Adrenal gland (tissue), 12 donors: ENCODE measurements around the gene CACNA1E. TPM values are rescaled to one million over a fixed set of nuclear protein-coding genes. Genes with fewer than 3 reads are reported as not detected.

ENCODE experiments used
- DNase-seq, 7 donors: peaks; one replicate each; pipeline ENCODE4 v3.0.0-alpha.2; 2019 to 2020
- H3K27ac ChIP-seq, 5 donors: fragments of 200-600 bp; sonication (generic) in 4 of 5; 1 replicate in 3 of 5; 2 replicates in 2 of 5; pipeline versions ENCODE4 v1.5.1 to v1.8.0; 2016 to 2020; ENCODE audit warnings: mild to moderate bottlenecking in 1 of 5
- H3K27me3 ChIP-seq: fragments of 200-600 bp; 2 replicates; pipeline ENCODE4 v1.8.0; 2021
- H3K36me3 ChIP-seq, 2 donors: fragments of 200-600 bp; replicated peaks in 1 of 2; 1 replicate in 1 of 2; 2 replicates in 1 of 2; pipeline versions ENCODE4 v1.5.1 to v1.8.0; 2018 to 2022
- H3K4me1 ChIP-seq, 2 donors: fragments of 200-600 bp; replicated peaks in 1 of 2; 1 replicate in 1 of 2; 2 replicates in 1 of 2; pipeline versions ENCODE4 v1.5.1 to v1.8.0; 2018 to 2021
- H3K4me3 ChIP-seq, 4 donors: fragments of 200-600 bp; sonication (generic) in 3 of 4; one replicate each; pipeline ENCODE4 v1.5.1; 2016 to 2018
- H3K9me3 ChIP-seq, 3 donors: fragments of 200-600 bp; sonication (generic) in 1 of 3; replicated peaks in 1 of 3; 1 replicate in 2 of 3; 2 replicates in 1 of 3; pipeline versions ENCODE4 v1.5.1 to v1.8.0; 2016 to 2021
- POLR2A ChIP-seq, 2 donors: fragments of 450-650 bp; IDR thresholded peaks; one replicate each; pipeline ENCODE4 v1.6.1; 2017; ENCODE audit warnings: antibody characterized with exemption in 2 of 2, mild to moderate bottlenecking in 2 of 2, moderate library complexity in 1 of 2
- WGBS, 4 donors: extraction: QIAGEN DNeasy Blood & Tissue Kit in 2 of 4; methylation state at CpG; one replicate each; pipeline versions ENCODE4 v1.1.5 to v1.1.7; 2013 to 2017; 5-methylcytosine and 5-hydroxymethylcytosine counted together
- intact Hi-C, 2 donors: fragments of 100-400 bp; cut with DNase I; formaldehyde crosslinking; loops; one replicate each; pipeline versions ENCODE4 v1.14.1 to v1.15.0; 2022 to 2023
- polyA plus RNA-seq, 3 donors: library from polyadenylated mRNA; stranded (reverse); fragments of 200-250 nt in 2 of 3; fragments of 350-450 nt in 1 of 3; fragmentation: Illumina TruSeq in 1 of 3; extraction: RNeasy Lipid Tissue Mini Kit (QIAGEN cat#74804) in 1 of 3; gene quantifications; one replicate each; pipeline ENCODE4 v1.2.3, GENCODE V29; 2013 to 2014
- total RNA-seq, 9 donors: library from RNA; depleted of rRNA in 4 of 9; stranded (reverse); fragments of >200 nt in 4 of 9; fragments of 120-200 nt in 1 of 9; fragmentation: NEBNext Ultra II Directional in 1 of 9; extraction: Animal tissue kit (Norgen Biotek cat#: 25700) in 1 of 9; gene quantifications; one replicate each; pipeline versions ENCODE4 v1.1.0 to v1.2.4, GENCODE V29; 2013 to 2023
- TF ChIP-seq, protein P1 (sequence below), 6 experiments: fragments of 450-650 bp in 4 of 6; fragments of 200-600 bp in 2 of 6; sonication (generic) in 1 of 6; IDR thresholded peaks; 1 replicate in 5 of 6; 2 replicates in 1 of 6; pipeline versions ENCODE4 v1.5.1 to v1.8.0; 2016 to 2021; ENCODE audit warnings: antibody characterized with exemption in 6 of 6, mild to moderate bottlenecking in 2 of 6, moderate library complexity in 1 of 6
- donor health status: healthy with polysubstance abuse.
- donor health status: Bipolar disorder and iron deficiency.
- donor health status: DM: yes; HTN: yes; CAD: no.
- donor health status: DM: no; HTN: no; CAD: no.
- donor health status: DM: no; HTN: no; CAD: no.
- donor health status: DM: yes; HTN: yes; CAD: no.

The CACNA1E gene
- total and polyA plus RNA-seq, 12 donors = 0.08 to 3.2 (median 1.3) TPM; not detected in 3

DNA sequence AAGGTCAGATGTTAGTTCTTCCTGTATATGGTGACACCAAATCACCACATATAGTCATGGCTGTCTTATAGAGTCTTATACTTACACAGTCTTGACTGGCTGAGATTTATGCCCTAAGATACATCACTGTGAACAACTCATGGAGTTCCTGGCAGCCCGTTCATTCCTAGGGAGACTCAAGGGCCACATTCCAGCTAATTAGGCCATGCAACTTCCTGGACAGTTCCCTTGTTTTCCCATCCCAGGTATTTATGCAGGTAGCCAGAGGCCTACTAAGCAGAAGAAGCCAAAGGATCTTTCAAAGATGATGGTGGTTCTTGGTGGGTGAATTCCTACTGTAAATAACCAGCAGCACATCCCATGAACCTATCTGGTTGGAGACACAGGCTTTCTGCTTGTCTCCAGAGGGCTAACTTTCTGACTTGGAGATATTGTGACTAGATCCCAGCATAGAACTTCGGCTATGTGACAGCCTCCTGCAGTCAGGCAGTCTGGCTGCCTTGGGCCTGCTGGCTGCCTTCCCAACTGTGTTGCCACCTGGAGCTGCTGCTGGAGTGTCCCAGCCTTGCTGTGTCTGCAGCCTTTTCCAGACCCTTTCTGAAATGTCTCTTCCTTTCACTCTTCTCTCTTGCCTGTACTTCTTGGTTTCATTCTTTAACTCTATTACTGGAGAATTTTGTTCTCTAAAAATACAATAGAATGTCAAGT, 283.8 kb downstream of the CACNA1E start:
- H3K9me3 ChIP-seq = no peaks in the 10 kb centered on the region
- no peak overlapping the region for H3K27ac ChIP-seq
- TF ChIP-seq, protein P1, sequence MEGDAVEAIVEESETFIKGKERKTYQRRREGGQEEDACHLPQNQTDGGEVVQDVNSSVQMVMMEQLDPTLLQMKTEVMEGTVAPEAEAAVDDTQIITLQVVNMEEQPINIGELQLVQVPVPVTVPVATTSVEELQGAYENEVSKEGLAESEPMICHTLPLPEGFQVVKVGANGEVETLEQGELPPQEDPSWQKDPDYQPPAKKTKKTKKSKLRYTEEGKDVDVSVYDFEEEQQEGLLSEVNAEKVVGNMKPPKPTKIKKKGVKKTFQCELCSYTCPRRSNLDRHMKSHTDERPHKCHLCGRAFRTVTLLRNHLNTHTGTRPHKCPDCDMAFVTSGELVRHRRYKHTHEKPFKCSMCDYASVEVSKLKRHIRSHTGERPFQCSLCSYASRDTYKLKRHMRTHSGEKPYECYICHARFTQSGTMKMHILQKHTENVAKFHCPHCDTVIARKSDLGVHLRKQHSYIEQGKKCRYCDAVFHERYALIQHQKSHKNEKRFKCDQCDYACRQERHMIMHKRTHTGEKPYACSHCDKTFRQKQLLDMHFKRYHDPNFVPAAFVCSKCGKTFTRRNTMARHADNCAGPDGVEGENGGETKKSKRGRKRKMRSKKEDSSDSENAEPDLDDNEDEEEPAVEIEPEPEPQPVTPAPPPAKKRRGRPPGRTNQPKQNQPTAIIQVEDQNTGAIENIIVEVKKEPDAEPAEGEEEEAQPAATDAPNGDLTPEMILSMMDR (IDR thresholded peaks at IDR 0.05) = no peak
- TF ChIP-seq POLR2A (IDR thresholded peaks at IDR 0.05) = no peak
- H3K4me3 ChIP-seq = no peak overlapping the region
- H3K4me1 ChIP-seq = no peaks in the 10 kb centered on the region
- 69 to 92% (median 75%) methylated on average over 1 to 2 of the region's 2 CpGs for WGBS, 4 donors
- no peaks in the 10 kb centered on the region for H3K27me3 ChIP-seq
- DNase-seq = no peak
- no peaks in the 10 kb centered on the region for H3K36me3 ChIP-seq
- intact Hi-C loops = no loop called here

DNA sequence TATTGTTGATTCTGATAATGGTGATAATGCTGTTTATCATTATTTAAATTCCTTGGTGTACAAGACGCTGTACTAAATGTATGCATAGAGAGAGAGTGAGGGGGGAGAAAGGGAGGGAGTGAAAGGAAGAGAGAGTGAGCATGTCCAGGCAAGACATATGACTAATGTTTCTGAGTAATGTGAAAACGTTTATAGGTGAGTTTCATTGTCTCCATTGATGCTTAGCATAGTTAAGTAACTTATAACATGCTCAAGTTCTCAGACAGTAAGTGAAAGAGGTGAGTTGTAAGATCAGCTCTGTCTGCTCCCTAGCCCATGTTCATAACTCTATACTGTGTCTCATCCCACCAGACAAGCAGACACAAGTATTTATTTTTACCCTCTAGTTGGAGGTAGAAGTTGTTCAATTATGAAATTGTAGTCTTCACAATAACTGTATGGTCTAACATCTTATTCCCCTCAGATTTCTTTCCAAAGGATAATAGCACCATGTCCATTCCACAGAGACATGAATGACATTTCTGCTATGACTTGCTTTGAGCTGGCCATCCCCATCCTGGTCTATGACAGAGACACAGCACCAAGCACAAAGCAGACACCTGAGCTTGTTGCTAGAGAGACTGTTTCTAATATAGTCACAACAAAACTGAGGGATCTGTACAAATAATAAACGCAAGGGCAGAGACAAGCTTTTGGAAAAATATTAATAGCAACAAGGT, 285.1 kb downstream of the CACNA1E start:
- no peak for DNase-seq
- no peak overlapping the region for H3K27ac ChIP-seq
- H3K36me3 ChIP-seq = no peaks in the 10 kb centered on the region
- no peaks in the 10 kb centered on the region for H3K27me3 ChIP-seq
- WGBS, 4 donors = 44 to 55% (median 51%) methylated on average over 3 of the region's 3 CpGs
- H3K9me3 ChIP-seq = no peaks in the 10 kb centered on the region
- TF ChIP-seq, protein P1 (IDR thresholded peaks at IDR 0.05) = no peak
- no peak for TF ChIP-seq POLR2A (IDR thresholded peaks at IDR 0.05)
- intact Hi-C loops = no loop called here
- H3K4me3 ChIP-seq = no peak overlapping the region
- H3K4me1 ChIP-seq = no peaks in the 10 kb centered on the region

DNA sequence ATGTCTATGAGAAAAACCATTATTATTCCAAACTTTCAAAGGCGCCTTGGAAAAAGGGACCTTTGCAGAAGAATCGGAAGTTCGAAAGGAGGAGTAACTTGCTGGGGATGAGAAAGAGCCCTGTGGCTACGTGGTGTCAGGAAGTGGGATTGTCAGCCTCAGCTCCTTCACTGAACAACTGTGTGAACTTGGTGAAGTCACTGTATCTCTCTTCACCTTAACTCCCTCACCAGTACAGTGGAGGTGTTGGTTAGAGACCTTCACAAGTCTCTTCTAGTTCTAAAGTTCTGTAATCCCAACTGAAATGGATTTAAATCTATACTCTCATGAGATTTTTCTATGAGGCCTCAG, 285.6 kb downstream of the CACNA1E start:
- no peaks in the 10 kb centered on the region for H3K36me3 ChIP-seq
- no peak for DNase-seq
- intact Hi-C loops = no loop called here
- H3K4me1 ChIP-seq = no peaks in the 10 kb centered on the region
- no peak overlapping the region for H3K4me3 ChIP-seq
- TF ChIP-seq, protein P1 (IDR thresholded peaks at IDR 0.05) = no peak
- no peak for TF ChIP-seq POLR2A (IDR thresholded peaks at IDR 0.05)
- H3K27ac ChIP-seq = no peak overlapping the region
- no peaks in the 10 kb centered on the region for H3K27me3 ChIP-seq
- no peaks in the 10 kb centered on the region for H3K9me3 ChIP-seq
- WGBS, 4 donors = 73 to 91% (median 80%) methylated on average over 4 of the region's 4 CpGs

DNA sequence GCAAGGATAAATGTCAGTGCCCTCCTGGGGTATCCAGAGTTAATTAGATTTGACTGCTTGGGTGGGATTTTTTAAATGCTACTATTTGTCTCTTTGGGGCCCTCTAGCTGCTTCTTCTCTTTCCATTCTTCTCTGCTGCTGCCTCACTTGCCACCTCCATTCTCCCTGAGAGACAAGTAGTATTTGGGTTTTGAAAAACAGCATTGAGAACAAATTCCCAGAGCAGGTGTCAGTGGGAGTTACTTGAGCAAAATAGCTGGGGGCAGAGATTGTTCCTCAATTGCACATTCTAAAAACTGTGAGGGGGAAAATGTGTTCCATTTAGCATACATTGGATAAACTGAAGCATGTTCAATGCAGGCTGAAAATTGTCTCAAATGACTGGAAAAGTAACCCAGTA, 286.5 kb downstream of the CACNA1E start:
- no peak for DNase-seq
- H3K9me3 ChIP-seq = no peaks in the 10 kb centered on the region
- intact Hi-C loops = no loop called here
- no peaks in the 10 kb centered on the region for H3K4me1 ChIP-seq
- no peaks in the 10 kb centered on the region for H3K36me3 ChIP-seq
- TF ChIP-seq POLR2A (IDR thresholded peaks at IDR 0.05) = no peak
- TF ChIP-seq, protein P1 (IDR thresholded peaks at IDR 0.05) = no peak
- no peak overlapping the region for H3K4me3 ChIP-seq
- H3K27me3 ChIP-seq = no peaks in the 10 kb centered on the region
- H3K27ac ChIP-seq = no peak overlapping the region
